Adrenal gland (tissue), 5 donors: ENCODE results near the gene TTC33.

Experiments used
- CTCF ChIP-seq, 6 experiments: fragments of 450-650 bp in 4 of 6; fragments of 200-600 bp in 2 of 6; sonication (generic) in 1 of 6; IDR thresholded peaks; 1 replicate in 5 of 6; 2 replicates in 1 of 6; pipeline versions ENCODE4 v1.5.1 to v1.8.0; 2016 to 2021; ENCODE audit warnings: antibody characterized with exemption in 6 of 6, mild to moderate bottlenecking in 2 of 6, moderate library complexity in 1 of 6
- POLR2A ChIP-seq, 2 donors: fragments of 450-650 bp; IDR thresholded peaks; one replicate each; pipeline ENCODE4 v1.6.1; 2017; ENCODE audit warnings: antibody characterized with exemption in 2 of 2, mild to moderate bottlenecking in 2 of 2, moderate library complexity in 1 of 2
- donor health status: DM: no; HTN: no; CAD: no.

GRCh38 chr5:40781843-40782409 is 26.2 kb upstream of the TTC33 start:
- TF ChIP-seq POLR2A (IDR thresholded peaks at IDR 0.05), result no peak
- no peak for TF ChIP-seq CTCF (IDR thresholded peaks at IDR 0.05)
